H1 (cell line): ENCODE measurements around the gene LIN28B. TPM values are rescaled to one million over a fixed set of nuclear protein-coding genes. Genes with fewer than 3 reads are reported as not detected.

Source experiments
- FOSL1 ChIP-seq: IDR thresholded peaks from 2 replicates; pipeline ENCODE4 v1.6.1; 2011; ENCODE audit warnings: mild to moderate bottlenecking, low read depth, low read length, moderate library complexity; ENCODE audit not compliant: insufficient read depth
- KDM4A ChIP-seq: IDR thresholded peaks from one replicate; pipeline ENCODE4 v1.7.1; 2012; ENCODE audit warnings: low read depth, mild to moderate bottlenecking, moderate library complexity, low read length, inconsistent platforms; ENCODE audit not compliant: severe bottlenecking
- RNF2 ChIP-seq: fragments of 200-900, 300-1000 bp; sonication (generic); IDR thresholded peaks from 2 replicates; pipeline ENCODE4 v1.7.1; 2016; ENCODE audit warnings: borderline replicate concordance, low read depth, mild to moderate bottlenecking, antibody characterized with exemption, low read length; ENCODE audit not compliant: poor library complexity, severe bottlenecking; ENCODE audit errors: missing control alignments
- SIX5 ChIP-seq: IDR thresholded peaks from 2 replicates; pipeline ENCODE4 v1.6.1; 2011; ENCODE audit warnings: mild to moderate bottlenecking, low read depth, low read length
- polyA plus RNA-seq, 7 experiments: library from polyadenylated mRNA; depleted of rRNA in 3 of 7; stranded (reverse) in 5 of 7; unstranded in 2 of 7; fragments of >200 nt in 5 of 7; fragments of 200-250 nt in 2 of 7; gene quantifications; 1 replicate in 5 of 7; 2 replicates in 1 of 7; 4 replicates in 1 of 7; pipeline versions ENCODE4 v1.2.1 to v1.2.3, GENCODE V29; 2011 to 2013; ENCODE audit warnings: missing spikeins in 2 of 7, mixed read lengths in 2 of 7
- total RNA-seq: library from RNA; stranded (reverse); fragmentation: NEBNext Ultra II Directional; extraction: Animal tissue kit (Norgen Biotek cat#: 25700); gene quantifications from 2 replicates; pipeline ENCODE4 v1.2.1, GENCODE V29; 2021

The LIN28B gene
- total and polyA plus RNA-seq, 2 of the 8 experiments (the other 6 are each of a cell fraction or from before 2014, with no cell fraction given) = 27.4 to 94.7 TPM

- TF ChIP-seq KDM4A (no peak), FOSL1 (no peak), SIX5 (no peak), RNF2 (no peak)
Measured at GRCh38 chr6:105106260-105106659, 149.4 kb downstream of the LIN28B start (continued).
